Chondrocyte (in vitro differentiated cells): ENCODE results near the gene FADS6. TPM values are rescaled to one million over a fixed set of nuclear protein-coding genes. Genes with fewer than 3 reads are reported as not detected.

Experiments used
- DNase-seq: peaks from one replicate; pipeline ENCODE4 v3.0.0; 2021; ENCODE audit warnings: mixed read lengths, low spot score
- H3K27ac Mint-ChIP-seq: one replicate; pipeline ENCODE4 v1.8.0; 2021; ENCODE audit warnings: mild to moderate bottlenecking, moderate library complexity, mixed read lengths; ENCODE audit not compliant: unreplicated experiment
- H3K27me3 Mint-ChIP-seq: 2 replicates; pipeline ENCODE4 v1.8.0; 2021; ENCODE audit warnings: low read depth, mixed read lengths
- H3K36me3 Mint-ChIP-seq: 2 replicates; pipeline ENCODE4 v1.8.0; 2021; ENCODE audit warnings: low read depth, mixed read lengths
- H3K4me1 Mint-ChIP-seq: 2 replicates; pipeline ENCODE4 v1.8.0; 2021; ENCODE audit warnings: low read depth, mild to moderate bottlenecking, mixed read lengths
- H3K4me3 Mint-ChIP-seq: one replicate; pipeline ENCODE4 v1.8.0; 2021; ENCODE audit warnings: mild to moderate bottlenecking, moderate library complexity, mixed read lengths; ENCODE audit not compliant: unreplicated experiment
- H3K9me3 Mint-ChIP-seq: 2 replicates; pipeline ENCODE4 v1.8.0; 2021; ENCODE audit warnings: low read depth, mixed read lengths
- CTCF ChIP-seq: fragments of 200-600 bp; sonication (generic); IDR thresholded peaks from 2 replicates; pipeline ENCODE4 v1.5.0; 2021; ENCODE audit warnings: antibody characterized with exemption, mild to moderate bottlenecking, moderate library complexity
- long read RNA-seq: library from polyadenylated mRNA; stranded (forward); transcript quantifications from one replicate; pipeline ENCODE4 v2.0.0, GENCODE V29; 2021
- total RNA-seq: library from RNA; stranded (reverse); gene quantifications from 3 replicates; pipeline ENCODE4 v1.2.1, GENCODE V29; 2021

FADS6 gene
- total RNA-seq = not detected in 3 replicates
- long read RNA-seq = 0 reads

DNA sequence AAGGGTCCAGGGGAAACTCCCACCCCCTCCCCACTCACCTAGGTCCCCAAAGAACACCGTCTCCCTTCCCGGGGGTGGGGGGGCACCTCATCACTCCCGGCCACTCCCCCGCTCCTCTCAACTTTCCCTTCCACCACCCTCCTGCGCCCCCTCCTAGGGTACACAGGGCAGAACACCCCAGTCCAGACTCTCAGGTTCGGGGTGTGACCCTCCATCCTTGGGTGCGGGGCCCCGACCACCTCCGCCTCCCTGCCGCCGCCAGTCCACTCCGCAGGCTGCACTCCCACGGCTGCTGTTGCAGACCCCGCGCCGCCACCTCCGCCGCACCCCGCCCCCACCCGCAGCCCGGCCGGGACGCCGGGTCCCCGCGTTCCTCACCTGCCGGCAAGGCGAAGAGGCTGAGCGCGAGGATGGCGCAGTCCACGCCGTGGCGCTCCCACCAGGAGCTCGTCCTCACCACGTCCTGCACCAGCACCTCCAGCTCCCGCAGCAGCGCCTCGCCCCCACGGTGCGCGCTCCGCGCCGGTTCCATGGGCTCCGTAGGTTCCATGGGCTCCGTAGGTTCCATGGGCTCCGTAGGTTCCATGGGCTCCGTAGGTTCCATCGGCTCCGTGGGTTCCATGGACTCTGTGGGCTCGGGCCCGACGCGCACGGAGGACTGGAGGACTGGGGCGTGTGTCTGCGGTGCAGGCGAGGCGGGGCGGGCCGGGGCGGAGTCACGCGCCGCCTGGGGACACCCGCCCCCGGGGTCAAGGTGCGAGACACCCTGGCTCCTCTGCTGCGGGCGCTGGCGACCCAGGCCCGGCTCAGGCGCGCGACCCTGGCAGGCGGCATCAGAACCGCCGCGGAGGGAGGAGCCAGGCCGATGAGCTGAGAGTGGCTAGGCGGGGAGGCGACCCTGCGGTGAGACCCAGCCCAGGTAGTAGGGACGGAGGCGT, at the start of gene FADS6:
FADS6 (minus strand) TSS at position 660 of the 938 bp plus-strand sequence; CDS start at position 622, 38 bp downstream.
- Mint-ChIP-seq H3K9me3 (no peaks in the 10 kb centered on the region), H3K4me3 (peak within 1 kb of the TSS; percentile 55), H3K4me1 (peaks cover 3% of the 10 kb centered on the region), H3K27ac (no peak within 1 kb of the TSS), H3K36me3 (no peaks in the 10 kb centered on the region), H3K27me3 (peaks cover 59% of the 10 kb centered on the region)
- DNase-seq = no peak
- TF ChIP-seq CTCF = no peak

- H3K36me3 Mint-ChIP-seq = no peaks in the 10 kb centered on the region
- no peak overlapping the region for H3K27ac Mint-ChIP-seq
- no peak for TF ChIP-seq CTCF
- H3K27me3 Mint-ChIP-seq = peaks cover 78% of the 10 kb centered on the region
- H3K4me1 Mint-ChIP-seq = no peaks in the 10 kb centered on the region
- no peaks in the 10 kb centered on the region for H3K9me3 Mint-ChIP-seq
- H3K4me3 Mint-ChIP-seq = no peak overlapping the region
- DNase-seq = no peak
Observed at GRCh38 chr17:74941128-74941725, 47.8 kb upstream of the FADS6 start.

- Mint-ChIP-seq H3K27ac (no peak overlapping the region), H3K4me1 (no peaks in the 10 kb centered on the region), H3K4me3 (no peak overlapping the region), H3K9me3 (no peaks in the 10 kb centered on the region), H3K27me3 (peaks cover 75% of the 10 kb centered on the region), H3K36me3 (peaks cover 2% of the 10 kb centered on the region)
- no peak for DNase-seq
- no peak for TF ChIP-seq CTCF
Observed at GRCh38 chr17:74939534-74939933, 46.1 kb upstream of the FADS6 start.

DNA sequence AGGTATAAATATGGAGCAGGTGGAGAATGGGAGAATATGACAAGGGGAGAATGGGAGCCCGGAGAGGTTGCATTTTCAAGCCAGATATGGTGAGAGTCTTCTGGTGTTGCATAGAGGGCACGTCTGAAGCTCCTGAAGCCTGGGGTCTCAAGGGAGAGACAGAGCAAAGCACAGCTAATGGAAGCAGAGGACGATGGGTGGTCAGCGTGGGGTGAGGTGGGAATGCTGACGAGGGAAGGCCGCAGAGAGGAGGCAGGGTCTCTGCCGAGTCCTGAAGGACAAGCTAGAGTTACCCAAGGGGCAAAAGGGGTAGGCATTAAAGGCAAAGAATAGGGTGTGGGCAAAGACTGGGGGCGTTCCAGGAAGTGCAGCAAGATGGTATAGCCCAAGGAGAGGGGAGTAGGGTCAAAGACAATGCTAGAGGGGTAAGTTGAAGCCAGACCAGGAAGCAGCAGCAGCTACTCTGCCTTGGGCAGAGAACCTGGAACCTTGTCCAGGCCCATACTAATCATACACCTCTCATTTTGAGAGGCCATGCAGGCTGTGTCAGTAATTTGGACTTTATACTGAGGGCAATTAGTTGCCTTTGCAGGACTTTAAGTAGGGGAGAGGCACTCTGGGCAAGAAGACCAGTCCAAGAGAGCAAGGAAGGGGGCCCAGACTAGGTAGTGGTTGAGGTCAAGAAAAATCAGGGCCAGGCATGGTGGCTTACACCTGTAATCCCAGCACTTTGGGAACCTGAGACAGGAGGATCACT, 44.9 kb upstream of the FADS6 start:
- peaks cover 2% of the 10 kb centered on the region for H3K36me3 Mint-ChIP-seq
- H3K27ac Mint-ChIP-seq = no peak overlapping the region
- H3K4me3 Mint-ChIP-seq = no peak overlapping the region
- peaks cover 70% of the 10 kb centered on the region for H3K27me3 Mint-ChIP-seq
- no peak for DNase-seq
- no peaks in the 10 kb centered on the region for H3K9me3 Mint-ChIP-seq
- no peak for TF ChIP-seq CTCF
- H3K4me1 Mint-ChIP-seq = no peaks in the 10 kb centered on the region
